Naive thymus-derived CD8-positive, alpha-beta T cell (primary cell): ENCODE results near the gene MEIOSIN. TPM values are rescaled to one million over a fixed set of nuclear protein-coding genes. Genes with fewer than 3 reads are reported as not detected.

ENCODE experiments used
- ATAC-seq, 2 donors: fragments of 150-1000 bp; cut with Tn5 transposase in 1 of 2; sonication (Bioruptor Pico), chemical (Tn5 transposase) in 1 of 2; 1 replicate in 1 of 2; 2 replicates in 1 of 2; pipeline ENCODE4 v1.10.0; 2021; ENCODE audit warnings: mild to moderate bottlenecking in 2 of 2, moderate library complexity in 2 of 2
- POLR2A ChIA-PET: fragments of 350-600 bp; sonication (Branson Sonifier 250); formaldehyde crosslinking; loops from one replicate; lab custom pipeline; 2021; ENCODE audit warnings: antibody characterized with exemption; lab: Charles Lee
- DNase-seq, 10 donors: peaks; one replicate each; pipeline versions ENCODE4 v3.0.0 to v3.0.0-alpha.2; 2020 to 2022
- H3K27ac Mint-ChIP-seq, 10 donors: one replicate each; pipeline ENCODE4 v1.8.0; 2020 to 2022; ENCODE audit warnings: mild to moderate bottlenecking in 10 of 10, mixed read lengths in 10 of 10, moderate library complexity in 4 of 10, inconsistent platforms in 1 of 10
- H3K27me3 Mint-ChIP-seq, 5 donors: one replicate each; pipeline ENCODE4 v1.8.0; 2021 to 2022; ENCODE audit warnings: mixed read lengths in 5 of 5
- H3K36me3 Mint-ChIP-seq, 3 donors: one replicate each; pipeline ENCODE4 v1.8.0; 2020 to 2022; ENCODE audit warnings: mixed read lengths in 3 of 3, mild to moderate bottlenecking in 2 of 3, inconsistent platforms in 1 of 3
- H3K4me1 Mint-ChIP-seq, 4 donors: one replicate each; pipeline ENCODE4 v1.8.0; 2021 to 2022; ENCODE audit warnings: mixed read lengths in 4 of 4
- H3K4me3 Mint-ChIP-seq, 10 donors: one replicate each; pipeline ENCODE4 v1.8.0; 2020 to 2022; ENCODE audit warnings: mild to moderate bottlenecking in 10 of 10, mixed read lengths in 10 of 10, moderate library complexity in 6 of 10, inconsistent platforms in 1 of 10
- H3K9me3 Mint-ChIP-seq, 9 donors: one replicate each; pipeline ENCODE4 v1.8.0; 2020 to 2022; ENCODE audit warnings: mixed read lengths in 9 of 9, mild to moderate bottlenecking in 3 of 9, inconsistent platforms in 1 of 9, moderate library complexity in 1 of 9
- polyA plus RNA-seq, 3 donors: library from polyadenylated mRNA; unstranded; fragments of 300-500 nt; fragmentation: Illumina TruSeq; gene quantifications; one replicate each; pipeline ENCODE4 v1.2.3, GENCODE V29; 2021
- total RNA-seq, 8 experiments: library from RNA in 2 of 8; stranded (reverse) in 2 of 8; gene quantifications; one replicate each; pipeline ENCODE4 v1.2.3 and lab custom pipeline; 2021 to 2026

The MEIOSIN gene
- total and polyA plus RNA-seq, 5 experiments from 2014 or later: not detected

- POLR2A ChIA-PET: interaction anchor here (0.6 to 4.8 kb wide), 8 partner anchors 9 to 227 kb away, joined by 3 to 77 read pairs (median 8); partner anchors contain the start of genes CCDC61, DMPK, DMWD and MYPOP
- DNase-seq: peak in 1 of 10 donors; percentile 25
- peak overlapping the region; percentile 48 to 86 (median 70) for H3K4me3 Mint-ChIP-seq
Observed at GRCh38 chr19:45767881-45768654, 34.8 kb downstream of the MEIOSIN start.

GRCh38 chr19:45768655-45768983 lies 35.4 kb downstream of the MEIOSIN start:
- Mint-ChIP-seq H3K27ac (peak overlapping the region in 6 of 10 donors; percentile 15 to 90 (median 54)), H3K9me3 (no peaks in the 10 kb centered on the region), H3K36me3 (no peaks in the 10 kb centered on the region), H3K27me3 (peaks cover 0 to 22% (median 9%) of the 10 kb centered on the region in 5 donors), H3K4me1 (peaks cover 7 to 33% (median 13%) of the 10 kb centered on the region in 4 donors), H3K4me3 (peak overlapping the region; percentile 80 to 91 (median 86))
- POLR2A ChIA-PET: interaction anchor here (0.6 to 4.8 kb wide), 19 partner anchors 10 to 329 kb away, joined by 3 to 77 read pairs (median 8); partner anchors contain the start of genes CCDC61, DMPK, DMWD and FBXO46
- ATAC-seq (peak in 1 of 2 donors; percentile 3), DNase-seq (peak in 7 of 10 donors; percentile 19 to 66 (median 35))

More at GRCh38 chr19:45767881-45768654, 34.8 kb downstream of the MEIOSIN start:
- H3K4me1 Mint-ChIP-seq: peaks cover 7 to 33% (median 11%) of the 10 kb centered on the region in 4 donors
- ATAC-seq: no peak
- H3K27me3 Mint-ChIP-seq: peaks cover 0 to 22% (median 9%) of the 10 kb centered on the region in 5 donors
- no peaks in the 10 kb centered on the region for H3K9me3 Mint-ChIP-seq
- no peaks in the 10 kb centered on the region for H3K36me3 Mint-ChIP-seq
- H3K27ac Mint-ChIP-seq: no peak overlapping the region

- Mint-ChIP-seq H3K27me3 (peaks cover 0 to 22% (median 9%) of the 10 kb centered on the region in 5 donors), H3K27ac (peak within 1 kb of the TSS in 9 of 10 donors; percentile 32 to 96 (median 90)), H3K4me3 (peak within 1 kb of the TSS; percentile 83 to 91 (median 87)), H3K4me1 (peaks cover 7 to 33% (median 13%) of the 10 kb centered on the region in 4 donors), H3K9me3 (no peaks in the 10 kb centered on the region), H3K36me3 (no peaks in the 10 kb centered on the region)
- ATAC-seq (peak; percentile 56), DNase-seq (peak; percentile 83 to 94 (median 89))
- POLR2A ChIA-PET: interaction anchor here (0.6 to 4.8 kb wide), 28 partner anchors 10 to 938 kb away, joined by 3 to 77 read pairs (median 5); partner anchors contain the start of genes CCDC61, DMPK, DMWD and FBXO46
Observed at GRCh38 chr19:45768984-45769782, 35.9 kb downstream of the MEIOSIN start, which contains the start of gene SIX5. Gene SIX5, minus strand, starts transcription at chr19:45769252. Its CDS starts 408 bp downstream, at chr19:45768844.

GRCh38 chr19:45769821-45770191 lies 36.6 kb downstream of the MEIOSIN start:
- H3K4me3 Mint-ChIP-seq: peak overlapping the region; percentile 83 to 91 (median 87)
- ATAC-seq: peak; percentile 58 to 63
- peaks cover 7 to 33% (median 13%) of the 10 kb centered on the region in 4 donors for H3K4me1 Mint-ChIP-seq
- peak overlapping the region in 9 of 10 donors; percentile 32 to 96 (median 90) for H3K27ac Mint-ChIP-seq
- no peaks in the 10 kb centered on the region for H3K9me3 Mint-ChIP-seq
- POLR2A ChIA-PET: interaction anchor here (0.6 to 4.8 kb wide), 19 partner anchors 9 to 937 kb away, joined by 3 to 77 read pairs (median 7); partner anchors contain the start of genes DMWD, FBXO46, IRF2BP1 and QPCTL
- H3K36me3 Mint-ChIP-seq: no peaks in the 10 kb centered on the region
- H3K27me3 Mint-ChIP-seq: peaks cover 0 to 17% (median 4%) of the 10 kb centered on the region in 5 donors
- peak in 6 of 10 donors; percentile 42 to 84 (median 74) for DNase-seq

GRCh38 chr19:45770192-45771101 lies 37.2 kb downstream of the MEIOSIN start:
- H3K9me3 Mint-ChIP-seq: no peaks in the 10 kb centered on the region
- peaks cover 0 to 2% (median 0%) of the 10 kb centered on the region in 3 donors for H3K36me3 Mint-ChIP-seq
- peak overlapping the region in 9 of 10 donors; percentile 32 to 96 (median 90) for H3K27ac Mint-ChIP-seq
- H3K4me3 Mint-ChIP-seq: peak overlapping the region; percentile 83 to 91 (median 87)
- H3K27me3 Mint-ChIP-seq: peaks cover 0 to 17% (median 3%) of the 10 kb centered on the region in 5 donors
- ATAC-seq (peak; percentile 76 to 82), DNase-seq (peak; percentile 85 to 96 (median 91))
- POLR2A ChIA-PET: interaction anchor here (0.5 to 4.8 kb wide), 14 partner anchors 9 to 1022 kb away, joined by 3 to 77 read pairs (median 9); partner anchors contain the start of genes DMPK, DMWD, FBXO46 and QPCTL
- peaks cover 7 to 33% (median 13%) of the 10 kb centered on the region in 4 donors for H3K4me1 Mint-ChIP-seq

GRCh38 chr19:45771311-45771933 lies 38.2 kb downstream of the MEIOSIN start:
- ATAC-seq (no peak), DNase-seq (no peak)
- H3K27ac Mint-ChIP-seq: peak overlapping the region in 4 of 10 donors; percentile 1 to 72 (median 39)
- H3K9me3 Mint-ChIP-seq: no peaks in the 10 kb centered on the region
- peaks cover 0 to 13% (median 0%) of the 10 kb centered on the region in 5 donors for H3K27me3 Mint-ChIP-seq
- POLR2A ChIA-PET: interaction anchor here (1.3 to 4.8 kb wide), 2 partner anchors 21 to 28 kb away, joined by 6 to 60 read pairs; partner anchors contain the start of gene DMWD
- H3K4me1 Mint-ChIP-seq: peaks cover 7 to 33% (median 13%) of the 10 kb centered on the region in 4 donors
- H3K4me3 Mint-ChIP-seq: peak overlapping the region in 8 of 10 donors; percentile 42 to 86 (median 56)
- H3K36me3 Mint-ChIP-seq: peaks cover 0 to 4% (median 0%) of the 10 kb centered on the region in 3 donors

GRCh38 chr19:45772130-45772840 lies 39.0 kb downstream of the MEIOSIN start:
- Mint-ChIP-seq H3K27me3 (peaks cover 0 to 16% (median 6%) of the 10 kb centered on the region in 5 donors), H3K4me3 (peak overlapping the region in 3 of 10 donors; percentile 50 to 61 (median 50)), H3K27ac (peak overlapping the region in 4 of 10 donors; percentile 1 to 69 (median 18)), H3K9me3 (no peaks in the 10 kb centered on the region), H3K4me1 (peaks cover 7 to 33% (median 12%) of the 10 kb centered on the region in 4 donors), H3K36me3 (peaks cover 0 to 12% (median 6%) of the 10 kb centered on the region in 3 donors)
- ATAC-seq: no peak
- DNase-seq: no peak
- POLR2A ChIA-PET: interaction anchor here (0.5 to 1.6 kb wide), 3 partner anchors 27 to 531 kb away, joined by 4 to 7 read pairs (median 6); no protein-coding TSS in a partner anchor

- Mint-ChIP-seq H3K36me3 (peaks cover 0 to 19% (median 7%) of the 10 kb centered on the region in 3 donors), H3K4me1 (peaks cover 7 to 33% (median 11%) of the 10 kb centered on the region in 4 donors), H3K27ac (peak overlapping the region in 1 of 10 donors; percentile 32), H3K9me3 (no peaks in the 10 kb centered on the region), H3K27me3 (peaks cover 0 to 19% (median 6%) of the 10 kb centered on the region in 5 donors), H3K4me3 (no peak overlapping the region)
- POLR2A ChIA-PET: interaction anchor here (0.6 to 1.6 kb wide), 2 partner anchors 27 to 1051 kb away, joined by 4 to 7 read pairs; no protein-coding TSS in a partner anchor
- no peak for DNase-seq
- no peak for ATAC-seq
Observed at GRCh38 chr19:45772912-45773311, 39.7 kb downstream of the MEIOSIN start.

GRCh38 chr19:45773384-45773783 lies 40.1 kb downstream of the MEIOSIN start:
- peak overlapping the region in 1 of 10 donors; percentile 10 for H3K4me3 Mint-ChIP-seq
- POLR2A ChIA-PET: interaction anchor here (0.5 to 1.6 kb wide), 5 partner anchors 19 to 1050 kb away, joined by 3 to 7 read pairs (median 4); no protein-coding TSS in a partner anchor
- no peak for ATAC-seq
- H3K36me3 Mint-ChIP-seq: peaks cover 0 to 22% (median 7%) of the 10 kb centered on the region in 3 donors
- H3K4me1 Mint-ChIP-seq: peaks cover 7 to 35% (median 11%) of the 10 kb centered on the region in 4 donors
- no peaks in the 10 kb centered on the region for H3K9me3 Mint-ChIP-seq
- no peak overlapping the region for H3K27ac Mint-ChIP-seq
- no peak for DNase-seq
- peaks cover 0 to 20% (median 7%) of the 10 kb centered on the region in 5 donors for H3K27me3 Mint-ChIP-seq

- POLR2A ChIA-PET: no interaction called here
- Mint-ChIP-seq H3K9me3 (no peaks in the 10 kb centered on the region), H3K27ac (no peak overlapping the region), H3K36me3 (peaks cover 0 to 33% (median 7%) of the 10 kb centered on the region in 3 donors), H3K4me3 (no peak overlapping the region), H3K4me1 (peaks cover 16 to 37% (median 24%) of the 10 kb centered on the region in 4 donors), H3K27me3 (peaks cover 6 to 33% (median 20%) of the 10 kb centered on the region in 5 donors)
- DNase-seq: no peak
- ATAC-seq: no peak
Observed at GRCh38 chr19:45774765-45775164, 41.5 kb downstream of the MEIOSIN start.
